Muscle layer of colon (tissue), 2 donors: ENCODE measurements around the gene CNOT3.

ENCODE experiments used
- H3K27ac ChIP-seq: one replicate; pipeline ENCODE4 v1.7.0; 2013; ENCODE audit warnings: low read depth, mild to moderate bottlenecking, low read length, moderate library complexity
- H3K27me3 ChIP-seq, 2 donors: one replicate each; pipeline ENCODE4 v1.7.0; 2013; ENCODE audit warnings: low read length in 2 of 2, mild to moderate bottlenecking in 2 of 2; ENCODE audit not compliant: insufficient read depth in 2 of 2, control insufficient read depth in 1 of 2
- H3K36me3 ChIP-seq: one replicate; pipeline ENCODE4 v1.7.0; 2013; ENCODE audit warnings: mild to moderate bottlenecking, low read length; ENCODE audit not compliant: insufficient read depth
- H3K4me1 ChIP-seq: one replicate; pipeline ENCODE4 v1.7.0; 2013; ENCODE audit warnings: mild to moderate bottlenecking, low read length; ENCODE audit not compliant: insufficient read depth
- H3K4me3 ChIP-seq, 2 donors: one replicate each; pipeline ENCODE4 v1.7.0; 2013; ENCODE audit warnings: low read length in 2 of 2, low read depth in 1 of 2, mild to moderate bottlenecking in 1 of 2, moderate library complexity in 1 of 2
- H3K9ac ChIP-seq: one replicate; pipeline ENCODE4 v1.7.0; 2013; ENCODE audit warnings: low read length
- H3K9me3 ChIP-seq: one replicate; pipeline ENCODE4 v1.7.0; 2013; ENCODE audit warnings: mild to moderate bottlenecking, low read length
- donor health status: abdominal sarcoma.
- donor health status: Adenocarcinoma of cecum.

The CNOT3 gene

GRCh38 chr19:54153731-54154326 is 16.3 kb downstream of the CNOT3 start:
- H3K9ac ChIP-seq: no peak overlapping the region
- H3K36me3 ChIP-seq: peaks cover 86% of the 10 kb centered on the region
- no peak overlapping the region for H3K27ac ChIP-seq
- no peaks in the 10 kb centered on the region for H3K27me3 ChIP-seq
- peaks cover 9% of the 10 kb centered on the region for H3K4me1 ChIP-seq
- no peak overlapping the region for H3K4me3 ChIP-seq
- H3K9me3 ChIP-seq: no peaks in the 10 kb centered on the region

- H3K9me3 ChIP-seq: no peaks in the 10 kb centered on the region
- H3K36me3 ChIP-seq: peaks cover 77% of the 10 kb centered on the region
- H3K9ac ChIP-seq: no peak overlapping the region
- peaks cover 12% of the 10 kb centered on the region for H3K4me1 ChIP-seq
- no peak overlapping the region for H3K27ac ChIP-seq
- no peak overlapping the region for H3K4me3 ChIP-seq
- H3K27me3 ChIP-seq: no peaks in the 10 kb centered on the region
Observed at GRCh38 chr19:54154603-54155345, 17.2 kb downstream of the CNOT3 start.

GRCh38 chr19:54155694-54156093 is 18.1 kb downstream of the CNOT3 start:
- no peak overlapping the region for H3K27ac ChIP-seq
- H3K36me3 ChIP-seq: peaks cover 70% of the 10 kb centered on the region
- no peak overlapping the region for H3K9ac ChIP-seq

GRCh38 chr19:54156490-54156889 is 18.9 kb downstream of the CNOT3 start:
- no peaks in the 10 kb centered on the region for H3K9me3 ChIP-seq
- H3K4me1 ChIP-seq: peaks cover 19% of the 10 kb centered on the region
- no peaks in the 10 kb centered on the region for H3K27me3 ChIP-seq
- no peak overlapping the region for H3K4me3 ChIP-seq
- H3K36me3 ChIP-seq: peaks cover 66% of the 10 kb centered on the region
- H3K27ac ChIP-seq: no peak overlapping the region
- H3K9ac ChIP-seq: no peak overlapping the region

More at GRCh38 chr19:54155694-54156093, 18.1 kb downstream of the CNOT3 start:
- peaks cover 16% of the 10 kb centered on the region for H3K4me1 ChIP-seq
- no peaks in the 10 kb centered on the region for H3K27me3 ChIP-seq
- no peak overlapping the region for H3K4me3 ChIP-seq
- H3K9me3 ChIP-seq: no peaks in the 10 kb centered on the region

- Histone ChIP-seq H3K9me3 (no peaks in the 10 kb centered on the region), H3K27ac (no peak overlapping the region), H3K4me1 (peaks cover 22% of the 10 kb centered on the region), H3K27me3 (no peaks in the 10 kb centered on the region), H3K4me3 (no peak overlapping the region), H3K9ac (no peak overlapping the region), H3K36me3 (peaks cover 62% of the 10 kb centered on the region)
Observed at GRCh38 chr19:54156953-54157352, 19.4 kb downstream of the CNOT3 start.

- Histone ChIP-seq H3K27me3 (no peaks in the 10 kb centered on the region), H3K9me3 (no peaks in the 10 kb centered on the region), H3K36me3 (peaks cover 43% of the 10 kb centered on the region), H3K4me1 (peaks cover 28% of the 10 kb centered on the region), H3K4me3 (peak overlapping the region; percentile 51 to 87), H3K9ac (peak overlapping the region; percentile 77), H3K27ac (peak overlapping the region; percentile 76)
Observed at GRCh38 chr19:54158812-54159351, 21.3 kb downstream of the CNOT3 start.

GRCh38 chr19:54159352-54160181 is 22.0 kb downstream of the CNOT3 start, which contains the start of gene LENG1:
Gene LENG1 (minus strand): TSS chr19:54159721. CDS start chr19:54159695, 26 bp downstream.
- peak within 1 kb of the TSS; percentile 92 for H3K9ac ChIP-seq
- H3K27ac ChIP-seq: peak within 1 kb of the TSS; percentile 93
- no peaks in the 10 kb centered on the region for H3K9me3 ChIP-seq
- peaks cover 36% of the 10 kb centered on the region for H3K36me3 ChIP-seq
- peaks cover 0 to 3% of the 10 kb centered on the region in 2 donors for H3K27me3 ChIP-seq
- peak within 1 kb of the TSS; percentile 89 to 96 for H3K4me3 ChIP-seq
- H3K4me1 ChIP-seq: peaks cover 33% of the 10 kb centered on the region

- H3K27ac ChIP-seq: peak overlapping the region; percentile 93
- H3K9ac ChIP-seq: peak overlapping the region; percentile 92
- H3K4me3 ChIP-seq: peak overlapping the region; percentile 89 to 96
- peaks cover 35% of the 10 kb centered on the region for H3K4me1 ChIP-seq
- H3K36me3 ChIP-seq: peaks cover 29% of the 10 kb centered on the region
- H3K27me3 ChIP-seq: peaks cover 0 to 10% of the 10 kb centered on the region in 2 donors
- no peaks in the 10 kb centered on the region for H3K9me3 ChIP-seq
Observed at GRCh38 chr19:54160182-54160811, 22.7 kb downstream of the CNOT3 start.

GRCh38 chr19:54160854-54161253 is 23.3 kb downstream of the CNOT3 start:
- Histone ChIP-seq H3K9me3 (no peaks in the 10 kb centered on the region), H3K4me3 (peak overlapping the region; percentile 89 to 96), H3K9ac (peak overlapping the region; percentile 92), H3K36me3 (peaks cover 26% of the 10 kb centered on the region), H3K27me3 (peaks cover 0 to 15% of the 10 kb centered on the region in 2 donors), H3K4me1 (peaks cover 35% of the 10 kb centered on the region), H3K27ac (peak overlapping the region; percentile 93)

- H3K27me3 ChIP-seq: peaks cover 0 to 21% of the 10 kb centered on the region in 2 donors
- H3K9ac ChIP-seq: no peak overlapping the region
- no peak overlapping the region for H3K27ac ChIP-seq
- H3K9me3 ChIP-seq: no peaks in the 10 kb centered on the region
- H3K4me1 ChIP-seq: peaks cover 35% of the 10 kb centered on the region
- H3K36me3 ChIP-seq: peaks cover 12% of the 10 kb centered on the region
- peak overlapping the region in 1 of 2 donors; percentile 52 for H3K4me3 ChIP-seq
Observed at GRCh38 chr19:54162241-54162805, 24.8 kb downstream of the CNOT3 start.
